CD4-positive, alpha-beta T cell treated with Interleukin-17A for 1 hour (primary cell): ENCODE results near the gene VWCE.

Experiments used
- DNase-seq: peaks from one replicate; pipeline ENCODE4 v3.0.0-alpha.2; 2020

VWCE gene

DNA sequence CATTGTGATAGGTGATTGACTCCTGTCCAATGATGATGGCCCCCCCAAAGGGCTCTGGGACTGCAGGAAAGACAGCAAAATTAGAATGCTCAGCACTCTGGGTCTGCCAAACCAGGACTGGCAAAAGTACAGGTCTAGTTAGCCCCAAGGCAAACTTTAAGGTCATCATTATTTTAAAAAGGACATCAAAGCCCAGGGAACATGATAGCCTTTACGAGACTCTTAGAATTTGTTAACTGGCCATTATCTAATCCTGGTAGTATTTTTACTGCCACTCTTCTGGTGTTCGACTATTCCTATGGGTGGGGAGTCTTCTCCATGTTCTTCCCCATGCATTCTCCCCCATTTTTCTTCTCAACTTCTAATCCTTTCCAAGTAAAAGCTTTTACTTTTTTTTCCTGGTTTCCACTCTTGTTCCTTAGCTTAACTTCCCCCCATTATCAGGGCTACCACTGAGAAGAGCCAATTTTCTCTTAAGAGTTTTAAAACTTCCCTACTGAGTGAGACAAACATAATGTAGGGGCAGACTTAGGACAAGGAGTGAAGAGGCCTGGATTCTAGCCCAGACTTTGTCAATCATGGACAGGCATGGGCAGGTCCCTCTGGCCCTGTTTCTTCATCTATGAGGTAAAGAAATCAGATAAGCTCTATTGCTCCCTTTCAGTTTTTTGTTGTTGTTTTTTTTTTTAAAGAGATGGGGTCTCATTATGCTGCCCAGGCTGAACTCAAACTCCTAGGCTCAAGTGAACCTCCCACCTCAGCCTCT, 30.7 kb upstream of the VWCE start:
- DNase-seq, result no peak

DNA sequence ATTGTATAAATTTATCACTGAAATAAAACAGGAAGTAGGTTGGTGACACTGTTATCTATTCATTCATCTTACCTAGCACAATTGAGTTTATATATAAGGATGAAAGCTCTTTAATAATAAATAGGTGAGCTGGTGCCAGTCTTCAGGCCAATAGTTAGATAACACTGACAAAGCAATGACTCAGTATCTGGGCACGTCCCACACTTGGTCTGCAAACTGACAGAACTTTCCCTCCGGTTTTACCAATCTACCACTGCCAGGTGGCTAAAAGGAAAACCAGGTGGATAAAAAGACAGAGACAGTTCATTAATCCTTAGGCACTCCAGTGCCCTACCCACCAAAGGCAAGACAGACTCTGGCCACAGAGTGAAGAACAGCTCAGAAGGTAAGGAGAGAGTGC, 20.1 kb upstream of the VWCE start:
- no peak for DNase-seq

DNA sequence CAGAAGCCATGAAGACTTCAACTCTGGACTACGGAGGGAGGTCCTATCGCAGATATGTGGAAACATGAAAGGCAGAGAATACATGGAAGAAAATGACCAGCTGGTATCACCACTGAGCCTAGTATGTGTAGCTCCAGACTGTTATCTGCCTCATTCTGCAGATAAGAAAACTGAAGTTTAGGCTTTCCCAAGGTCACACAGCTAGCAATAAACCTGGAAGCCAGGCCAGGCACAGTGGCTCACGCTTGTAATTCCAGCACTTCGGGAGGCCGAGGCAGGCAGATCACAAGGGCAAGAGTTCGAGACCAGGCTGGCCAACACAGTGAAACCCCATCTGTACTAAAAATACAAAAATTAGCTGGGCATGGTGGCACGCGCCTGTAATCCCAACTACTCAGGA, 15.6 kb upstream of the VWCE start:
- no peak for DNase-seq

DNA sequence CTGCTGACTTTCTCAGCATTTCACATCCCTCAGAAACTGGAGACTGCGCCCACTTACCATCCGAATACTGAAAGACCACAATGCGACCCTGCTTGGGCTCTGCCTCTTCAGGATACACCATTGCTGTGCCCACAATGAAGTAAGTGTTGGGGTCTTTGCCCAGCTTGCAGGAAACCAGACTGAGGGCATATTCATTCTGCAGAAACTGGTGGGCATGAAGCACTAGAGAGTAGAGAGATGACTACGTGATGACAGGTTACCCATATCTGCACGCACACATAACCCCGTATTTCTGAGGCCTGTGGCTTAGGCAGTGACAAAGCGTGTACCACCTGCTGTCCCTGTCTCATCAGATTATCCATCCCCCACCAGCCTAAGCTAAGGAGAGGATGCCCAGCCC, 14.6 kb upstream of the VWCE start:
- no peak for DNase-seq

DNA sequence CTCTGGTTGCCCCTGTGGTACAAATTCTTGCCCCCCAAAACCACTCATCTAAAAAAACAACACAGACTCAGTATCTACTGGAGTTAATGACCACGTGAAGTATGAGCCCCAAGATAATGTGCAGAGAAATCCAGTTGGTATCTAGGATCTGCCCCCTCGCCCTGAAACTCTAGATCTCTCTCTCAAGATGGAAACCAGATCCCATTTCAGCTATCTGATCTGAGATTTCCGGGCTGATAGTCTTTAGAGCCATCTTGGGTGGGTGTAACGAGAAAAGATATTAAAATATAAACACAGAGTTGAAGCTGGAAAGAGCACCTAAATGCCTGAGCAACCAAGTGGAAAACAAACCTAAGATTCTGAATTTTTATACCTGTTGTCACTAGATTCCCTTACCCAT, 14.0 kb upstream of the VWCE start:
- DNase-seq, result no peak

DNA sequence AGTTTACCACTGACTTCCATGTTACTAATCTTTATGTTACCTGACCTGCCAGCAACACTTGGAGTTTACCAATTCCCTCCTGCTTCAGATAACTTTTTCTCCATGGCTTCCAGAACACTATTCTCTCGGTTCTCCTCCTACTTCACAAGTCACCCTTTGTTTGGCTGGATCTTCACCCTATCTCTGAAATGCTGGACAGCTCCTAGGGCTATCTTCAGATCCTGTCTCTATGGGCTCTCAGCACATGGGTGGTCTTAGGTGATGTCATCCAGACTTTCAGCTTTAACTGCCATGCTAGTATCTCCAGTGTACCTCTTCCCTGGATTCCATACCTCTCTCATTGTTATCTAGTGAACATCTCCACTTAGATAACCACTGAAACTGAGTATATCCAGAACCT, 12.2 kb upstream of the VWCE start:
- DNase-seq, result no peak

DNA sequence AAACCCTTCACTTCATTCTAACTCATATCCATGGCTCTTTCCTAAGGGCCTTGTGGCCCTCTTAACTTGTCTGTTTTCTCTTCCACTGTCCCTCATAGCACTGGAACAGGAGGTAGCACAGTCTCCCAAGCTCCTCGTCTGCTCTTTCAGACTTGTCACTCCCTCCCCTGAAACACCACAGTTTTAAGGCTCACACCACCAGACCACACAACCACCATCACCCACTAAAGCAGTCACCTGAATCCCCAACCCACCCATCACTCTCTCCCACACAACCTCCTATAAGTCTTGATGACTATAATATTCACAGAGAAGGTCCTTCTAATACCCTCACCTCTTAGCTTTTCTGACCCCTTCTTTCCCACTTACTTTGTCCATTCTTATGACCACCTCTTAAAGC, 11.1 kb upstream of the VWCE start:
- DNase-seq, result no peak

DNA sequence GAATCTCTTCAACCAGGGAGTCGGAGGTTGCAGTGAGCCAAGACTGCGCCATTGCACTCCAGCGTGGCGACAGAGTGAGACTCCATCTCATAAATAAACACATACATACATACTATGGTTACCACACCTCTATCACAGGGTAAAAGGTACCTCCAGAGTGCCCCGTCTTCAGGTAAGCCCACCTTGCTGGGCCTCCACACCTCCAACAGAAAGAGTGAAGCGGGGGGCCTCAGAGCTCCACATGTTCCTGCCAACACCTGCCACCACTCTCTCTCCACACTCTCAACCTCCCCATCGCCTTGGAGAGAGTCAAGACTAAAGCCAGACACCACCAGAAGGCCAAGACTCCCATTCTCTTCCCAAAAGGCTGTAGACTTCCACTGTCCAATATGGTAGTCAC, 10.3 kb upstream of the VWCE start:
- no peak for DNase-seq

DNA sequence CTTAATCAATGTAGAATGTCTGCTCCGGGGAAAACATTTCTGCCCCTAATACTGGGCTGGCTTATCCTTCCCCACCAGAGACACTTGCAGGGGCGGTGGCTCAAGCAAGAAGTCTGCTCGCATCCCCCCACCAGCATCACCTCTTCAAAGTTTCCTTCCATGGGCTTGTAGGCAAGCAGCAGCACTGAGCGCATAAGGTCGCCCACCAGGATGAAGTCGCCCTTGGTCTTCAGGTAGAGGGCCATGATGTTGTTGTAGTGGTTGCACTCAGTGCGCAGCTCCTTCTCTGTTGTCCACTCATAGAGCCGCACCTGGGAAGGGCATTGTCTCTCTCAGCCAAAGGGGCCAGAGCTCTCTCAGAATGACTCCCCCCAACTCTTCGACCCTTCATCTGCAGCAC, 8.6 kb upstream of the VWCE start:
- no peak for DNase-seq

DNA sequence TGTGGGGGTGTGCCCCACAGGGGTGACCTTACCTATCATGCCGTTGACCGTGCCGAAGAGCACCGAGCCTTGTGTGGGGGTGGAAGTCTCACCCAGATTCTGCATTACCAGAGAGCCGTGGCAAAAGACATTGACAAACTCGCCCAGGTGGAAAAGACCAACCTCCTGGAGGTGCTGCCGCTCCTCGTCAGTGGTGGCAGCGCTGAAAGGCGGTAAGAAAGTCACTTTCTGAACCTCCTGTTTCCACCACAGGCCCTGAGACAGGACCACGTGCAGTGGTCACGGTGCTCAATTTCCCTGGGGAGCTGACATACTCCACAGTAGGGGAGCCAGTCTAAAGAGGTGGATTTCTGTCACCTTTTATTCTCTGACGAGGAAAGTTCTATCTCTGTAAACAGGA, 7.4 kb upstream of the VWCE start:
- DNase-seq, result no peak

DNA sequence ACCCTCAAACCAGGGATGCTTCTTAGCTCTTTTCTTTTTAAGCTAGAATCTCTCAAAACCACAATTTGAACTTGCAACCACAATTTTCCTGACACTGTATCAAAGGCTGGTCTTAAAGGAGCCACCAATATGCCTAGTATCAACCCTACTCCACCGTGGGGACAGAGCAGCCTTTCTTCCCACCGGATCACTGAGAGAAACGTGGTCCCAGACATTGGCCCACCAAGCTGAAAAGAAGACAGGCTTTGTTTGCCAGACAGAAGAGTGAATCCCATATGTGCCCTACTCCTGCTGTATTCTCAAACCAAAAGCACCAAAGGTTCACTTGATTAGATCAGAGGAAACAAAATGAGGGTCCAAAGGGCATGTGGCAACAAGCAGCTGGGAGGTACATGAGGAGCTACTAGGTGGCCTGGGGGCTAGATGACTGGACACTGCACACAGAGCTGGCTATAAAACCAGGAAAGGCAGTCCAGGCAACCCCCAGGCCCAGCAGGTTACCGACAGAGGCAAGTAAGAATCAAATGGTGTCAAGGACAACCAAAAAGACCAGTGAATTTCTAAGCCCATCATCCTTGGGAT, 3.6 kb upstream of the VWCE start:
- DNase-seq, result no peak

DNA sequence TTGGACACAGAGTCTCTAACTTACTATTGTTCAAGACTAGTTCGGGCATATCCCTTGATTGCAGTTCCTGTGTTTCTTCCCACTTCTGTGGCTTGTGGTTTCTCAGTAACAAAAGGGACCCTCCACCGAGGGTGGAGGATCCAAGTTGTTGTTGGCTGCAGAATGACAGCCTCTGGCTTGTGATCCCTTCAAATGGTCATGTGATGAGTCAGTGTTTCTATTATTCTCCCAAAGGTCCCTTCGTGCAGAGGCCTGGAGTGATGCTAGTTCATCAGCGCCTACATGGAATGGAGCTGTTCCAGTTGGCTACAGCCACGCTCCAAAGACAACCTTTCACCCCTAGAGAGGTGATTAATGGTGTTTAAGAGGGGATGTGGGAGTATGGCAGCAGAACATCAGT, 2.6 kb upstream of the VWCE start:
- DNase-seq, result no peak

DNA sequence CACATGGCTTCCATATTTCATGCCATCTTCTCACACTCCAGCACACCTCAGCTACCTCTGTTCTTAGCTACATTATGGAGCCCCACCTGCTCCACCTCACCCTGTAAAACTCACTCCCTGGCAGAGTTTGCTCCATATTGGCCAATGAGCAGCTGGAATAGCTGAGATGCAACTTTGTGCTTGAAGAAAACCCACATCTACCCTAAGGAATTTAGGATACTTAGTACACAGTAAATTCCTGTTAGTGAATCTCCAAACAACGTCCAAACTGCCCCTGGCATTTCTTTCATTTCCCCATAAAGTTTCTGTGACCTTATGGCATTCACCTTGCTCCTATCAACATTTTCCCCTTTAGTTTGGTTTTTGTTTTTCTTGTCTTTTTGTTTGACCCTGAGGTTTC, 2.2 kb upstream of the VWCE start:
- DNase-seq, result no peak

DNA sequence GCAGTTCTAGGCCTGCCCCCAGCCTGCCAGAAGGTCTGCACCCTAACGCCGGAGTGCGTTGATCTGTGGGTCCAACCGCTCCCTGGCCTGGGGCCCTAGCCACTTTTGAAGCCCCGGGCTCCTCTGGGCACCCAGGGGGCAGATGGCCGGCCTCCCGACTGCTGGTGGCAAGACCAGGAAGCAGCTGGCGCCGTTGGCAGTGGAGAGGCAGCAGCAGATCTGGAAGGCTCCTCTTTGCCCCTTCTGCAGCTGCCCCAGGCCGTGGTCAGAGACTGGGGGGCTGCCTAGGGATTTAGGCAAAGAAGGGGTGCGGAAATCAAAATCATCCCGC, 445 bp upstream of the VWCE start:
- DNase-seq, result no peak

DNA sequence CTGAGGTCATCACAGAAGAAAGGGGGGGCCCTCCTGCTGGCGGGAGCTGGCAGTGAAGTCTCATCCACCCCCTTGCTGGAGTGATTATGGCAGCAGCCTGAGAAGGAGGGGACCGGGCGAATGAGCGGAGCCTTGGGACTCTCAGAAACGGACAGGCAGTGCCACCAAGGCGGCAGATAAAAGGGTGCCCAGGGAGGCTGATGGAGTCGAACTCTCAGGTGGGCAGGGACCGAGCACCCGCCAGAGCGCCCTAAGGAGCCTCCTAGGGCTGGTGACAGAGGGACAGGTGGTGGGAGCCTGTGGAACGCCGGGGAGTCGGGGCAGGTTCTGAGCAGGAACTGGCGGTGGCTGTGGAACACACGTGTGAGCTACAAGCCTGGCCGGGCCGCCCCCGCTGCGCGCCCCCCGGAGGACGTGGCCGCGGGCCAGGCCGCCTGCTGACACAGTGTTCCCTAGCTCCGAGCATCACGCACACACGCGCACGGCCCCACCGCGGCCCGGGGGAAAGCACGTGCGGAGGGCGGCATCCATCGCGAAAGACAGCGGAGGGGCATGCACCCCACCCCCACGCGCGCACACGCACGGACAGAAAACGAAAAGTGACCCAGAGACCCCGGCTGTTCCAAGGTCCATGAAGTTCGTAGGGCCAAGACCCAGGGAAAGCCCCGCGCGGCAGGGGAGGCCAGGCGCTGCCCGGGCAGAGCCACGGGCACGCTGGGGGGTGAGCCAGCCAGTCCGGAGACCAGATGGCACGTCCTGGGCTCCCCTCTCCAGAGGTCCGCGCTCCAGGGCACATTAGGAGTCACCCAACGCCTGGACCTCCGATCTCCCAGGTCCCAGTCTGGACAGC, 1.0 kb downstream of the VWCE start:
- DNase-seq, result no peak

DNA sequence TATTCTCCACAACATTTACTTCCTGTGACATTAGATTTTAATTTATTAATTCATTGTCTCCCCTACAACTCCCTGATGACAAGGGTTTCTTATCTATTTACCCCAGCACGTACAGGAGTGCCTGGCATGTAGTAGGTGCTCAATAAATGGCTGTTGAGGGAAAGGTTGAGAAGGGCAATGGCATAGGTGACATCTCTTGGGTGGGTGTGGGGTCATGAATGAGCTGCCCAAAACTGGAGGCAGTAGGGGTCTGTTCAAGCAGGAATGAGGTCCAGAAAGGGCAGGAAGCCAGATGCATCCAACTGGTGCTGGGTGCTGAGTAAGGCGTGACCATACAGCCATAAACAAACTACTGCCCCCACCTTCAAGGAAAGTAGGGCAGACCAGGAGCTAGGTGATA, 2.8 kb downstream of the VWCE start:
- no peak for DNase-seq

DNA sequence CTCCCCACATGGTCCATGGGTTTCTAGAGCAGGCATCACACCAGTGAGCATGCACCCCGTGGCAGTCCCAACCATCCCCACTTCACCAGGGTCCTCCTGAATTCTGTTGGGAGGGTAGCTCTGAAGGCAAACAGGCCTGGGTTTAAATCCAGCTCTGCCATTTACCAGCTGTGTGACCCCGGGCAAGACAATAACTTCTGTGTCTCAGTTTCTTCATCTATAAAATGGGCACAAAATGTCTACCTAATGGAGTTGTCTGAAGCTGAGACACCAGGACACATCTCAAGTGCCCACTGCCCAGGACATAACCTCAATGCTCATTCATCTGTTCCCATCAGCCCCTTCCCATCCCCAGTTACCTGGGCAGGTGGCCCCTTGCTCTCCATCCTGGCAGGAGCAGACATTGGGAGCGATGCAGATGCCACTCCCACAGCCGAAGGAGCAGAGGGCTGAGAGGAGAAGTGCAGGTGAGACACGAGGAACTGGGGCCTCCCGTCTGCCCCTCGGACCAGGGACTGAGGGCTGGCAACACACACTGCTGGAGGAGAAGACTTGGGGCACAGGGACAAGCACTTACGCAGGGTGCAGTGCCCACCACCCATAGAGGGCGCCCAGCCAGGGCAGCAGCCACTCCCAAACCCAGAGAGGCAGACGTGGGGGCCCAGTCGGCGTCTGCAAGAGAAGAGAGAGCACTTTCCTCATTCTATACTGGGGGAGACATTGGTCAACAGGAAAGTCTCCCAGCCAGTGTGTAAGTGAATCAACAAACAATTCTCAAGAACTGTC, 4.0 kb downstream of the VWCE start:
- DNase-seq, result no peak

DNA sequence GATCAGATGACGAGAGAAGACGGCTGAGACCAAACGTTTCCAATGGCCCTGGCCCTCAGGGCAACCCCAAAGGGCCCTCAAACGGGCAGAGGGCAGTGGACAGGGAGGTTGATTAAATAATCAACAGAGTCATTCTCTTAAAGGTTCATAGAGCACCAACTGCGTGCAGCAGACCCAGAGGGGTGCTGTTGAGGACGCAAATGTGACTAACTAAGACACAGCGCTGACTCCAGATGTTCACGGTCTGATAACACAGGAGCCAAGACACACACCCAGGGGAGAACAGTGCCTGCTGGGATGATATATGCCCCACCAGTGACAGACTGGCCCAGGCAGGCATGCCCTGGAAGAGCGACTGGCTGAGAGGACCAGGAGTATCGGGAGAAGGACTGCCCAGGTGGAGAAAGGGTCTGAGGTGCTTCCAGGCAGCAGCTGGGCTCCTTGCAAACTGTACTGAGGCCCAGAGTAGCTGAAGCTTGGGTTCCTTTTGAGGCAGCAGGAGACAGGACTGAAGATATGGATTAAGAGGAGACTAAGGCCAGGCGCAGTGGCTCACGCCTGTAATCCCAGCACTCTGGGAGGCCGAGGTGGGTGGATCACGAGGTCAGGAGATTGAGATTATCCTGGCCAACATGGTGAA, 7.7 kb downstream of the VWCE start:
- no peak for DNase-seq

DNA sequence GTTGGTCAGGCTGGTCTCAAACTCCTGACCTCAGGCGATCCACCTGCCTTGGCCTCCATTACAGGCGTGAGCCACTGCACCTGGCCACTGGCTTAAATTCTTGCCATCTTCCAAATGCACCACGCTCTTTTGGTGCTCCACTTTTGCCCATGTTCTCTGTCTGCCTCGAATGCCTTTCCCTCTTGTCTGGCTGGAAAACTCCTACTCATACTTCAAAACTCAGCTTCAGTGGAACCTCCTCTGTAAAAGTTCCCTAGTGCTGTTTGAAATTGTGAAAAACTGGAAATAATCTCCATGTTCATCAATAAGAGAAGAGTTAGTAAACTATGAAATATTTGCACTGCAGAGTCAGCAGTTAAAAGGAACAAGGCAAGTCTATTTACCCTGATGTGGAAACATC, 11.5 kb downstream of the VWCE start:
- no peak for DNase-seq

DNA sequence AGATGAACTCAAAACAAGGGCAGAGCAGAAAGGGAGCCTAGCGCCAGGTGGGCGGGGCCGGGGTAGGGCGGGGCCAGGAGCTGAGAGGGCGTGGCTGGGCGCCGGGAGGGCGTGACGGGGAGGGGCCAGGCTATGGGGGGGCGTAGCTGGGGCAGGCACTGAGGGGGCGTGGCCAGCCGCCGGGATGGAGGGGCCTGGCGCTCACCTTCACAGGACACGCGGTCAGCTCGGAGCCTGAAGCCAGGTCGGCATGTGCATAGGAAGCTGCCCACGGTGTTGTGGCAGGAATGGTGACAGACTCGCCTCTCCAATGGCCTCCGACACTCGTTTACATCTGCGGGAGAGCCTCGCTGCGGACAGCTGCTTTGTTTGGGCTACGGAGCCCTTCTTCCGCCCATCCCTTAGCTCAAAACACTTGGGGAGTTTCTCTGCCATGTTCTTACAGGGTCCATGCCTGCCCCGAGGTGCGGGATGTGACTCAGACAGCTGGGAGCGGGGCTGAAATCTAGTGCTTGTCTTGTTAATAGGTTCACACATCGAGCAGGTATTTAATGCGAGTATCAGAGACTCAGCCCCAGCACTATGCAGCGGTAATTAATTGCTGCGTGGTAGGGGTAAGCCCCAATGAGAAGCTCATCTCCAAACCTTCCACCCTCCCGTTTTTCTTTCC, 13.4 kb downstream of the VWCE start:
- no peak for DNase-seq

DNA sequence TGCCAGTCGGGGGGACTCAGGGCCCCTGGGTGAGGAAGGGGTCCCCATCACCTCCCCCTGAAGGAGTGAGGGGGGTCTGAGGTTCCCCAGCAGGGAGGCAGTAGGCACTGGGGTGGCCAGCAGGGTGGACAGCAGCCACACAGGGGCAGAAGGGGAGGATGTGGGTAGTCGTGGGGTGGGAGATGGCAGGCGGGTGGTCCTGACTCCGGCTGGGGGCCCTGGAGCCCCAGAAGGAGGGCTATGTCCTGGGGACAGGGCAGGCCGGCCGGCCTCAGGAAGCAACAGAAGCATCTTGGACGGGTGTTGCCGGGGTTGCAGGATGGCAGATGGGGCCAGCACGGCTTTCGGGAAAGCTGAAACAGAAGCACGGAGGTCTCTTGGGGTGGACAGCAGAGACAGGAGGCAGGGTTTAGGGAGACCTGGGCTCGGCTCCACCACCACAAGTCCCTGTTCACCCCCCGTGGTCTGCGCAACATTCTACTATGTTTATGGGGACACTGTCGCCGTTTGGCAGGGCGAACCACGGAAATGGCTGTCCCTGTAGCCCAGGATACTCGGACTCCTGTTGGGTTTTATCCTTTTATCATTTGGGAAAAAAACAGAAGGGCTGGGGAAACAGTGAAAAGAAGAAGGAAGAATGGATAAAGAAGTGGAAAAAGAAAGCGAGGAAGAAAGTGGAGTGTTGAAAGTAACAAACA, 14.1 kb downstream of the VWCE start:
- no peak for DNase-seq
